GM12891 (cell line): ENCODE results near the gene FUT8.

ENCODE experiments used
- POLR2A ChIP-seq: IDR thresholded peaks from 2 replicates; pipeline ENCODE4 v1.6.1; 2011; ENCODE audit warnings: low read depth, low read length, control low read depth
- POLR2AphosphoS5 ChIP-seq: IDR thresholded peaks from 2 replicates; pipeline ENCODE4 v1.6.1; 2011; ENCODE audit warnings: low read depth, low read length, control low read depth
- POU2F2 ChIP-seq: IDR thresholded peaks from 2 replicates; pipeline ENCODE4 v1.6.1; 2011; ENCODE audit warnings: low read depth, mild to moderate bottlenecking, control low read depth, low read length, moderate library complexity
- TAF1 ChIP-seq: IDR thresholded peaks from 2 replicates; pipeline ENCODE4 v1.6.1; 2011; ENCODE audit warnings: low read depth, low read length, control low read depth

- no peak for TF ChIP-seq POLR2A
- no peak for TF ChIP-seq POU2F2
- no peak for TF ChIP-seq POLR2AphosphoS5
- TF ChIP-seq TAF1, result no peak
Observed at GRCh38 chr14:65738339-65738738, 325.8 kb downstream of the FUT8 start.
